Measurements from ENCODE around the gene NEAT1. TPM values are rescaled to one million over a fixed set of nuclear protein-coding genes. Genes with fewer than 3 reads are reported as not detected.

The NEAT1 gene
- total RNA-seq, 2 experiments from 2014 or later = 136 to 155 TPM

DNA sequence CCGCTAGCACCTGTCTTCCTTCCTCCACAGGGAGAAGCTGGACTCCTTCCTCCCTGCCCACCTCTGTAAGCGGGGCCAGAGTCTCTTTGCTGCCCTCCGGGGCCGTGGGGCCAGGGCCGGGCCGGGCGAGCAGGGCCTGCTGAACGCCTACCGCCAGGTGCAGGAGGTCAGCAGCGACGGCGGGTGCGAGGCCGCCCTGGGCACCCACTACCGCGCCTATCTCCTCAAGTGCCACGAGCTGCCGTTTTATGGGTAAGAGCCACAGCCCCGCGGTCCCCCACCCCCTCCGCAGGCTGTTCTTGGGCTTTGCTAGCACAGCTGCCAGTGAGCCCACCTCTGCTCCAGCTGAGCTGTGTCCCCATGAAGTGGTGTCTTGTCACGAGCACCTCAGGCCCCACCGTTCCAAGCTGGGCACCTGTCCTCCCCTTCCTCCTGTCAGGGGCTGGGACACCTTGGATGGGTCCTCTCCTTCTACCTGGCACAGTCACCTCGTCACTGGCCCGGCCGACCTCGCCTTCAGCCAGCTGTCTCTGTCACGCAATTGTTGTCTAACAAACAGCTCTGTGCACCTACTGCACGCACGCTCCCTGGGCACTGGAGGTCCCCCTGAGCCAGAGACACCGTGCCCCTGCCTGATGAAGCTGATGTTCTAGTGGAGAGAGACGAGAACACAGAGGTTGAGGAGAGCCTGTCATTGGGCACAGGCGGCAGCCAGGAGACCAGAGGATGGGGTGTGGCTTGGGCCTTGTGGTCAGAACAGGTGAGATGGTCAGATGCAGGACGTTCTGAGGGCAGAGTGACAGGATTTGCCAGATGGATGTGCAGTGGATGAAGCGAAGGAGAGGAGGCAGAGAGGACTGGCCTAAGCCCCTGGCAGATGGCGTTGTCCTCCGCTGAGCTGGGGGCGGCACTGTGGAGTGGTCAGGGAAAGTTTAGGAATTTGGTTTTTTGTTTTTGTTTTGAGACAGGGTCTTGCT, 25.5 kb upstream of the NEAT1 start:
- no peak for DNase-seq
- no peak overlapping the region for H3K4me3 Mint-ChIP-seq
- peaks cover 5% of the 10 kb centered on the region for H3K36me3 Mint-ChIP-seq
- H3K27me3 Mint-ChIP-seq = no peaks in the 10 kb centered on the region
- H3K4me1 Mint-ChIP-seq = peaks cover under 1% of the 10 kb centered on the region
- no peaks in the 10 kb centered on the region for H3K9me3 Mint-ChIP-seq
- H3K27ac Mint-ChIP-seq = no peak overlapping the region

DNA sequence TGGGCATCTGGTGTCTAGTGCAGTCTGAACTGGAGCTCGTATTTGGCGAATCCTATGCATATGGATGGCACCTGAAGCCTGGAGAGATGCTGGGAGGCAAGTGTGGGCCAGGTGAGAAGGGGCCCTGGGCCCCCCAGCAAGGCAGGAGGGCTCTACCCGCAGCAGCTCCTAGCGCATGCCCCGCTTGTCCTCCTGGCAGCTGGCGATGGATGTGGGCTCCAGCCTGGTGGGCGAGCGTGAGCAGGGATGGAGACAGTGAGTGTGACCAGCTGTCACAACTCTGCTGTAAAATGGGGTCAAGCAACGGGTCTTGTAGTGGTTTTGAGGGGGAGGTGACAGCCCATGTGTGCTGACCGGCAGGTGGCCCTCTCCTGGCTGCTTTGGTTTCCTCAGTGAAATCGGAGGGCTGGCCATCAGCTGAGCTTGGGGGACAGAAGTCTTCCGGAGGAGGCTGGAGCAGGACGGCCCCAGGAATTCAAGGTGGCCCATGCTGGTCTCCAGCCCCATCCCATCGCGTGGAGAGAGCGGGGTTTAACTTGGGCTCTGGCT, 24.2 kb upstream of the NEAT1 start:
- H3K9me3 Mint-ChIP-seq = no peaks in the 10 kb centered on the region
- H3K27ac Mint-ChIP-seq = no peak overlapping the region
- no peak overlapping the region for H3K4me3 Mint-ChIP-seq
- no peaks in the 10 kb centered on the region for H3K27me3 Mint-ChIP-seq
- peaks cover 6% of the 10 kb centered on the region for H3K4me1 Mint-ChIP-seq
- DNase-seq = no peak
- peaks cover 8% of the 10 kb centered on the region for H3K36me3 Mint-ChIP-seq

DNA sequence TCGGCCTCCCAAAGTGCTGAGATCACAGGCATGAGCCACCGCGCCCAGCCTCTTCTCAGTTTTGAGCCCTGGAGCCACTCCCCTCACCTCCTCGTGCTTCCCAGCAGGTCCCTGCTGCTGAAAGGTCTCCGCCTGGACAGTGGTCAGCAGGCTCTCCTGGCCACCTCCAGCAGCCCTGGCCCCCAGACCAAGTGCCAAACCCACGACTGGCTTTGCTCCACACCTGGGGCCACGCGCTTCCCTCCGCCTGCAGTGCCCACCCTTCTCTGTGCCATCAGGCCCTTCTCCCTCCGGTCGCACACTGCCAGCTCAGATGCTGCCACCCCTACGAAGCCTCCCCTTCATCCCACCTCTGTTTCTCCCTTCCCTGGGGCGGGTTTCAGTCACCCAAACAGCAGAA, 23.3 kb upstream of the NEAT1 start:
- no peak overlapping the region for H3K4me3 Mint-ChIP-seq
- no peak overlapping the region for H3K27ac Mint-ChIP-seq
- H3K36me3 Mint-ChIP-seq = peaks cover 8% of the 10 kb centered on the region
- DNase-seq = no peak
- H3K27me3 Mint-ChIP-seq = no peaks in the 10 kb centered on the region
- peaks cover 8% of the 10 kb centered on the region for H3K4me1 Mint-ChIP-seq
- H3K9me3 Mint-ChIP-seq = no peaks in the 10 kb centered on the region

DNA sequence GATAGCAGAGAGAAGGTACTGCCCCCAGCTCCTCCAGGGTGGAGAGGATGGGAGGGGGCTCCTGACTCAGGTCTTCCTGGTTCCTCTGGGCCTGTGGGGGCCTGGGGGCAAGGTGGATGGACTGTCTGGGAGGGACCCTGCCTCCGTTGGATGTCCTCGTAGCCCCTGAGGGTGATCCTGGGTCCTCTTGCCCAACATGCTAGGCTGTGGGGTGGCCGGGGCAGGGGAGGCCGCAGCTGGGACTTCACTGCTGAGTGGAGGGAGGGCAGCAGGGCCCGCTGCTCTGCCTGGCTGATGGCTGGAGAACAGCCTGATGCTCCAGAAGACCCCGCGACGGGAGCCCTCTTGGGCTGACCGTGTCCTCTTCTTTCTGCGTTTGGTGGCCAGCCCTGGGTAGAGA, 22.8 kb upstream of the NEAT1 start:
- no peak overlapping the region for H3K27ac Mint-ChIP-seq
- H3K36me3 Mint-ChIP-seq = peaks cover 11% of the 10 kb centered on the region

DNA sequence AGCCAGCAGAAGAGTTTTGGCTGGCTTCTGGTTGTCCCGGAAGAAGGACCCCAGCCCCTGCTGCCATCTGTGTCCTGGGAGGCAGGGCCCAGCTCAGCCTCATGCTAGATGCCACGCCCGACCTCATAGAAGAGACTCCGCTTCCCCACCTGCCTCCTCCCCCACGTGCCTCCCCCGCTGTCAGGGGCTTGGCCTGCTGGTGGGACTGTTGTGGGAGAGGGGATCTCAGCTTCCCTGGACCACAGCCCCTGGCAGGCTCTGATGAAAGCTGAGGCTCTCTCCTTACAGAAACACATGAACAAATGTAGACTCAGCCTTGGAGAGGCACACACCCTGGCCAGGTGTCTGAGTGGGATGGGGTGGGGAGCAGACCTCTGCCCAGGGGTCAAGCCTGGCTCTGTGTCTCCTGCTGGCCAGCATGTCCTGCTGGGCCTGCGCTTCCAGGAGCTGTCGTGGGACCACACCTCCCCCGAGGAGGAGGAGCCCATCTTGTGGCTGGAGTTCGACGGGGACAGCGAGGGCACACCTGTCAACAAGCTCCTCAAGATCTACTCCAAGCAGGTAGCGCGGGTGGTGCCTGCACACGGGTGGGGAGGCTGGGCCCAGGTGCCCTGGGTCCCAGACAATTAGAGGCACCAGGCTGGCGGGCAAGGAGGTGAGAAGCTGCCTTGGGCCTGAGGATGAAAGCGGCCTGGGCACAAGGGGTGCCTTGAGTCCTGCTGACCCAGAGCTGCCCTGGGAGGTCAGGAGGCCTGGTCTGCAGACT, 22.1 kb upstream of the NEAT1 start:
- H3K9me3 Mint-ChIP-seq = no peaks in the 10 kb centered on the region
- peaks cover 11% of the 10 kb centered on the region for H3K36me3 Mint-ChIP-seq
- H3K27ac Mint-ChIP-seq = no peak overlapping the region
- peaks cover 8% of the 10 kb centered on the region for H3K4me1 Mint-ChIP-seq
- DNase-seq = no peak
- H3K27me3 Mint-ChIP-seq = no peaks in the 10 kb centered on the region
- no peak overlapping the region for H3K4me3 Mint-ChIP-seq

More for the DNA sequence above, 22.8 kb upstream of the NEAT1 start:
- Mint-ChIP-seq H3K4me1 (peaks cover 8% of the 10 kb centered on the region), H3K9me3 (no peaks in the 10 kb centered on the region), H3K27me3 (no peaks in the 10 kb centered on the region), H3K4me3 (no peak overlapping the region)
- DNase-seq = no peak

DNA sequence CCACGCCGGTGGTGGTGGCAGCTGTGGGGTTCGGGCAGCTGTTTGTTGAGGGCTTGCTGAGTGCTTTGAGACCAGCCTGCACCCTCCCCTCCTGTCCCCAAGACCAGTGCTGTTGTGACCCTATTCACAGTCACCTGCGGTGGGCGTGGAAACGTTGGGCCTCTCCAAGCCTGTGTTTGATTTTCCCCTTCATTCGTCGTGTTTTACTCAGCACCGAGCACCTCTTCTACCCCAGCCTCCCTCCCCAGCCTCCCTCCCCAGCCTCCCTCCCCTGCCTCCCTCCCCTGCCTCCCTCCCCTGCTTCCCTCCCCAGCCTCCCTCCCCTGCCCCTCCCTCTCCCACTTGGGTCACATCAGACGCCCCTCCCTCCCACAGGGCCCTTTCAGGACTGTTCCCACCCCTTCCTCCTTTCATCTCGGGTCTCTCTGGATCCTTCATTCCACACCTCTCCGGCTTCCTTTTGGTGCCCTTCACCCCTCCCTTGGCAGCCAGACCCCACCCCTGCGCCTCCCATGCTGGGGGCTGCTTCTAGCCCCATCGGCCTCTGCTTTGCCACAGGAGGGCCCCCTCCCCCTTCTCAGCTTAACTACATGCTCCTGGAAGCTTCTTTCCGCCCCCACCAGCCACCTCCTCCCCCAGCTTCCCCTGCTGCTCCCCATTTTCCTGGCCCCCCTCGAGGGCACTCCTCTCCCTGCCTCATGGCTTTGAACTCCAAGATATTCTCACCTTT, 21.4 kb upstream of the NEAT1 start:
- Mint-ChIP-seq H3K27me3 (no peaks in the 10 kb centered on the region), H3K27ac (no peak overlapping the region), H3K4me3 (no peak overlapping the region), H3K9me3 (no peaks in the 10 kb centered on the region), H3K36me3 (peaks cover 11% of the 10 kb centered on the region), H3K4me1 (peaks cover 8% of the 10 kb centered on the region)
- DNase-seq = no peak

DNA sequence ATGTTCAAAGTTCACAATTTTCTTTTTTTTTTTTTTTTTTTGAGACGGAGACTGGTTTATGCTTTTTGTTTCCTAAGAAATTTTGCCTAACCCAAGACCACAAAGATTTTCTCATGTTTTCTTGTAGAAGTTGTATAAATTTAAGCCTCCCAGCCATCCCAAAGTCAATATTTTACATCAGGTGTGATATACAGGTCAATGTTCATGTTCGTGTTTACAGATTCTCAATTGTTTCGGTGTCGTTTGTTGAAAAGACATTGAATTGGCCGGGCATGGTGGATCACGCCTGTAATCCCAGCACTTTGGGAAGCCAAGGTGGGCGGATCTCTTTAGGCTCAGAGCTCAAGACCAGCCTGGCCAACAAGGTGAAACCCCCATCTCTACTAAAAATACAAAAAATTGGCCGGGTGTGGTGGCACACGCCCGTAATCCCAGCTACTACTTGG, 20.8 kb upstream of the NEAT1 start:
- Mint-ChIP-seq H3K36me3 (peaks cover 11% of the 10 kb centered on the region), H3K9me3 (no peaks in the 10 kb centered on the region), H3K4me1 (peaks cover 8% of the 10 kb centered on the region), H3K27me3 (no peaks in the 10 kb centered on the region), H3K4me3 (no peak overlapping the region), H3K27ac (no peak overlapping the region)
- DNase-seq = no peak

DNA sequence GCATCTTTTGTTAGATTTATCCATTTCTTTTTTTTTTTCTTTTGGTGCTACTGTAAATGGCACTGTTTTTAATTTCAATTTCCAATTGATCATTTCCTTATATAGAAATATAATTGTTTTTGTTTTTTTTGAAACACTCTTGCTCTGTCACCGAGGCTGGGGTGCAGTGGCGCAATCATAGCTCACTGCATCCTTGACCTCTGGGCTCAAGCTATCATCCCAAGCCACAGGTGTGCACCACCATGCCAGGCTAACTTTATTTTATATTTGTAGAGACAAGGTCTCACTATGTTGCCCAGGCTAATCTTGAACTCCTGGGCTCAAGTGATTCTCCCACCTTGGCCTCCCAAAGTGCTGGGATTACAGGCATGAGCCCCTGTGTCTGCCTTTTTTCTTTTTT, 19.8 kb upstream of the NEAT1 start:
- no peak overlapping the region for H3K27ac Mint-ChIP-seq
- no peaks in the 10 kb centered on the region for H3K9me3 Mint-ChIP-seq
- no peak for DNase-seq
- H3K27me3 Mint-ChIP-seq = no peaks in the 10 kb centered on the region
- H3K4me3 Mint-ChIP-seq = no peak overlapping the region
- peaks cover 11% of the 10 kb centered on the region for H3K36me3 Mint-ChIP-seq
- H3K4me1 Mint-ChIP-seq = peaks cover 8% of the 10 kb centered on the region

DNA sequence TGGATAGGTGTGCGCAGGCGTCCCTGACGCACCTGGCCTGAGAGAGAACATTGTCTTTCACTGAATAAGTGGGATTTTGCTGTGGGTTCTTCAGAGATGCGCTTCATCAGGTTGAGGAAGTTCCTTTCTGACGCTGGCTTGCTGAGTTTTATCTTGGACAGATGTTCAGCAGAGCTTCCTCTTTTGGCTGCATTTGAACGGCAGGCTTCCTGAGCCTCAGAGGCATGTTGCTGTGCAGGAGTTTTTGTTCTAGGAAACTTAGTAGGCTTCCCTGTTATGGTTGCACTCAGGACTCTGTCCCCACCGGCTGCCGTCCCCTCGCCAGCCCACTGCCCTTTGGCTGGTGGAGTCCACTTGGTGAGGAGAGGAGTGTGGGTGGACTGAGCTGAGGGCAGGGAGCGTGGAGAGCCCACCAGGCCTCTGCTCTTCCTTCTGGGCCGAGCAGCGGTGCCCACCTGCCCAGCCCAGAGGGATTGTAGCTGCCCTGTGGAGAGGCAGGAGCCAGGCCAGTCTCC, 18.9 kb upstream of the NEAT1 start:
- Mint-ChIP-seq H3K9me3 (no peaks in the 10 kb centered on the region), H3K27ac (peak overlapping the region; percentile 25), H3K4me3 (no peak overlapping the region), H3K4me1 (peaks cover 8% of the 10 kb centered on the region), H3K36me3 (peaks cover 11% of the 10 kb centered on the region), H3K27me3 (no peaks in the 10 kb centered on the region)
- DNase-seq = no peak

DNA sequence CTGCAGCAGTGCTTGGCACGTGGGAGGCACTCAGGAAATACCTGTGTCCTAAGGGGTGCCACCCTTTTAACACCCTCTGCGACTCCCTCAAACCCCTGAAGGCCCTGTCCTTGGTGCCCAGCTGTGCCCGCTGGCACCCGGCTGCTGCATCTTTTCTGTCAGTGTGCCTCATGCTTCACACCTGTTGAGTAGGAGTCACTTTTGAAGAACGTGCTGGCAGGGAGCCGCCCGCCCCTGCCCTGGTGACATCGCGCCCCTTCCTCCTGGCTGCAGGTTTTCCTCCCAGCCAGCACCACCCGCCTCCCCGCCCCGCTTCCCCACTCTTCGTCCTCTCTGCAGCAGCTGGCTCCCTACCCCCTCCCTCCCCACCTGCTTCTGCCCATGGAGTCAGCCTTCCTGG, 18.4 kb upstream of the NEAT1 start:
- DNase-seq = no peak
- Mint-ChIP-seq H3K27me3 (no peaks in the 10 kb centered on the region), H3K4me3 (no peak overlapping the region), H3K9me3 (no peaks in the 10 kb centered on the region), H3K36me3 (peaks cover 14% of the 10 kb centered on the region), H3K27ac (no peak overlapping the region), H3K4me1 (peaks cover 8% of the 10 kb centered on the region)

DNA sequence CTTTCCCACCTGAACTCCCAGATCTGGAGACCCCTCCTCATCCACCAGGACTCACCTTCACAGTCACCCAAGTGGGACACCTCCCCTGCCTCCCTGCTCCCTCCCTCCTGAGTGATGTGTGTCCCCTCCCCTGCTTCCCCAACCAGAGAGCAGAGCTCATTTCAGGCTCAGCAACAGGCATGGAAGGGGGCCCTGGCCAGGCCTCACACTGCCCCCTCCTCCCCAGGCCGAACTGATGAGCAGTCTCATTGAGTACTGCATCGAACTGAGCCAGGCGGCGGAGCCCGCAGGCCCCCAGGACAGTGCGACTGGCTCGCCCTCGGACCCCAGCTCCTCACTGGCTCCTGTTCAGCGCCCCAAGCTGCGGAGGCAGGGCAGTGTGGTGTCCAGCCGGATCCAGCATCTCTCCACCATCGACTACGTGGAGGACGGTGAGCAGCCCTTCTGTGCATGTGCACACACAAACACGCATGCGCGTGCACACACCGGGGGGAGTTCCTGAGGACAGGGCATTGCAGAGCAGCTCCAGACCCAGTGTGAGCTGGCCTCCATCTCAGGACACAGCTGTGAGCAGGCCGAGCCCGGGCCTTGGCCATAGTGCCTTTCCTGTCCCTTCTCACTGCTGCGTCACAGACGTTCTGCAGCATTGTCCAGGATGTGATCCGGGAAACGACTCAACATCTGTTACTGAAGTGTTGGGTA, 17.8 kb upstream of the NEAT1 start:
- Mint-ChIP-seq H3K4me3 (no peak overlapping the region), H3K4me1 (peaks cover 8% of the 10 kb centered on the region), H3K36me3 (peaks cover 18% of the 10 kb centered on the region), H3K27me3 (no peaks in the 10 kb centered on the region), H3K27ac (no peak overlapping the region), H3K9me3 (no peaks in the 10 kb centered on the region)
- no peak for DNase-seq

DNA sequence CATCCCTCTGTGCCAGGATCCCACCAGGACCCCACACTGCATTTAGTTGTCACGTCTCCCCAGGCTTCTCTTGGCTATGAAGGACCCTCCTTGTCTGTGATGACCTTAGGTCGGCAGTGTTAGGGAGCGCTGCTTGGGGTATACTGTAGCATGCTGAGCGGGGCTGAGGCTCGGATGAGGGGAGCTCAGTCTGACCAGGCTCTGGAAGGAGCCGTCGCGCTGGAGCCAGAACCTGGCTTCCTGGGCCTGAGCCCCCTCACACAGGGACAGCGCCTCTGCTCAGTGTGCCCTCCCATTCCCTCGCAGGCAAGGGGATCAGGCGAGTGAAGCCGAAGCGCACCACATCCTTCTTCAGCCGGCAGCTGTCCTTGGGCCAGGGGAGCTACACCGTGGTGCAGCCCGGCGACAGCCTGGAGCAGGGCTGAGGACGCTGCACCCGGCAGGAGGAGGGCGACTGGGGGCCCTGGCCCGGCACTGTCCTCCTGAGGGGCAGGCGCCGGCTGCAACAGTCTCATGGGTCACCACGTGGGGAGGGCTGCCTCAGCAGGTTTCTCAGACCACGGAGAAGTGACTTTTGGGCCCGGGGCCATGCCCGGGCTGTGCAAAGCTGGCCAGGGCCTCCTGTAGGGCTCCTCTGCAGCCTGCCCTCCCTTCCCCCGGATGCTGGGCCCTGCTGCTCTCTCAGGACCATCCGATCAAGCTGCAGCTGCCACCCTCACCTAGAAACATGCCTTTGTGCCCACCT, 11.5 kb upstream of the NEAT1 start:
- no peaks in the 10 kb centered on the region for H3K9me3 Mint-ChIP-seq
- H3K27ac Mint-ChIP-seq = no peak overlapping the region
- no peak overlapping the region for H3K4me3 Mint-ChIP-seq
- peaks cover 6% of the 10 kb centered on the region for H3K4me1 Mint-ChIP-seq
- peaks cover 17% of the 10 kb centered on the region for H3K36me3 Mint-ChIP-seq
- no peaks in the 10 kb centered on the region for H3K27me3 Mint-ChIP-seq
- DNase-seq = no peak

DNA sequence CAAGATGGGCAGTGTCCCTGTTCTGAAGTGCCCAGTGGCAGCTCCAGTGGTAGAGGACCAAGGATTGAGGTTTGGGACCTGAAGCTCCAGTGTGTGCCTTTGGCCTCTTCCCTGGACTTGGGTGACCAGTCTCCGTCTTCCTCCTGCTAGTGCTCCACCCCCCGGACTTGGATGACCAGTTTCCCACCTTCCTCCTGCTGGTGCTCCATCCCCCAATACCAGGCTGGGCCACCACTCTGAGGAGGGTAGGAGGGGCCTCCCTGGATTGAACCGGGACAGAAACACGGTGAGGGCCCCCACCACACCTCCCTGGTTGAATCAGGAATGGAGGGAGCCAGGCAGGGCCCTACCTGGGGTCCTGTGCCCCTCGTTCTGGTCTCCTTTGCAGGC, 10.9 kb upstream of the NEAT1 start:
- Mint-ChIP-seq H3K27me3 (no peaks in the 10 kb centered on the region), H3K9me3 (no peaks in the 10 kb centered on the region), H3K27ac (no peak overlapping the region), H3K4me3 (no peak overlapping the region), H3K4me1 (peaks cover 11% of the 10 kb centered on the region), H3K36me3 (peaks cover 17% of the 10 kb centered on the region)
- no peak for DNase-seq

Data from activated naive CD8-positive, alpha-beta T cell treated with anti-CD3 and anti-CD28 coated beads for 36 hours (primary cell).